ENCODE measurements around the gene RHOXF2.
"Not testable (repeated sequence)": the region's sequence is repeated elsewhere in the genome, so short reads cannot be mapped to it uniquely, and the experiment has no call there.

The RHOXF2 gene

GRCh38 chrX:120158313-120158712 is at the start of gene RHOXF2:
Gene RHOXF2 (plus strand): TSS chrX:120158613. CDS start chrX:120158751, 138 bp downstream.
- DNase-seq (ENCODE audit: low spot score): not testable (repeated sequence)

- DNase-seq (ENCODE audit: low spot score): no peak
Measured at GRCh38 chrX:120109378-120109777, 49.0 kb upstream of the RHOXF2 start.

GRCh38 chrX:120111611-120112010 is 46.8 kb upstream of the RHOXF2 start:
- no peak for DNase-seq (ENCODE audit: low spot score)

GRCh38 chrX:120115438-120115963 is 42.9 kb upstream of the RHOXF2 start, which contains the start of gene RHOXF1:
Gene RHOXF1 (minus strand): TSS chrX:120115913. CDS start chrX:120115862, 51 bp downstream.
- DNase-seq (ENCODE audit: low spot score): no peak

- no peak for DNase-seq (ENCODE audit: low spot score)
Measured at GRCh38 chrX:120120223-120120622, 38.2 kb upstream of the RHOXF2 start.

- DNase-seq (ENCODE audit: low spot score): no peak
Measured at GRCh38 chrX:120125444-120125843, 33.0 kb upstream of the RHOXF2 start.

GRCh38 chrX:120128306-120128846 is 30.0 kb upstream of the RHOXF2 start:
- DNase-seq (ENCODE audit: low spot score): not testable (repeated sequence)

GRCh38 chrX:120136128-120136527 is 22.3 kb upstream of the RHOXF2 start:
- DNase-seq (ENCODE audit: low spot score): no peak

- DNase-seq (ENCODE audit: low spot score): no peak
Measured at GRCh38 chrX:120136840-120137239, 21.6 kb upstream of the RHOXF2 start.

GRCh38 chrX:120137439-120137838 is 21.0 kb upstream of the RHOXF2 start:
- no peak for DNase-seq (ENCODE audit: low spot score)

- DNase-seq (ENCODE audit: low spot score): no peak
Measured at GRCh38 chrX:120140293-120140981, 18.0 kb upstream of the RHOXF2 start.

- no peak for DNase-seq (ENCODE audit: low spot score)
Measured at GRCh38 chrX:120144178-120144844, 14.1 kb upstream of the RHOXF2 start.

GRCh38 chrX:120145295-120145925 is 13.0 kb upstream of the RHOXF2 start:
- no peak for DNase-seq (ENCODE audit: low spot score)

GRCh38 chrX:120146323-120146722 is 12.1 kb upstream of the RHOXF2 start:
- DNase-seq (ENCODE audit: low spot score): not testable (repeated sequence)

GRCh38 chrX:120147537-120147936 is 10.9 kb upstream of the RHOXF2 start:
- no peak for DNase-seq (ENCODE audit: low spot score)

- DNase-seq (ENCODE audit: low spot score): not testable (repeated sequence)
Measured at GRCh38 chrX:120150109-120150744, 8.2 kb upstream of the RHOXF2 start.

GRCh38 chrX:120159086-120159485 is 673 bp downstream of the RHOXF2 start:
- not testable (repeated sequence) for DNase-seq (ENCODE audit: low spot score)

- DNase-seq (ENCODE audit: low spot score): not testable (repeated sequence)
Measured at GRCh38 chrX:120193254-120193653, 34.8 kb downstream of the RHOXF2 start.

- not testable (repeated sequence) for DNase-seq (ENCODE audit: low spot score)
Measured at GRCh38 chrX:120193720-120194119, 35.3 kb downstream of the RHOXF2 start.

- DNase-seq (ENCODE audit: low spot score): not testable (repeated sequence)
Measured at GRCh38 chrX:120195786-120196185, 37.4 kb downstream of the RHOXF2 start.

GRCh38 chrX:120196626-120197283 is 38.3 kb downstream of the RHOXF2 start:
- not testable (repeated sequence) for DNase-seq (ENCODE audit: low spot score)
